ENCODE results near the gene ZC3H18.

Gene ZC3H18

GRCh38 chr16:88631384-88631783 is 61.2 kb downstream of the ZC3H18 start:
- no peak overlapping the region for H3K4me3 ChIP-seq (ENCODE audit: low read depth, low read length)
- no peak for DNase-seq (ENCODE audit: low read depth)
- TF ChIP-seq MYC (IDR thresholded peaks at IDR 0.05; ENCODE audit: low read depth, low read length) (no peak), CTCF (IDR thresholded peaks at IDR 0.05; ENCODE audit: low read depth, low read length) (no peak), POLR2A (IDR thresholded peaks at IDR 0.05; ENCODE audit: extremely low read depth, insufficient read length) (no peak)
- TF ChIP-seq, protein P1, sequence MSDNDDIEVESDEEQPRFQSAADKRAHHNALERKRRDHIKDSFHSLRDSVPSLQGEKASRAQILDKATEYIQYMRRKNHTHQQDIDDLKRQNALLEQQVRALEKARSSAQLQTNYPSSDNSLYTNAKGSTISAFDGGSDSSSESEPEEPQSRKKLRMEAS (IDR thresholded peaks at IDR 0.05; ENCODE audit: low read depth, low read length), result no peak

DNA sequence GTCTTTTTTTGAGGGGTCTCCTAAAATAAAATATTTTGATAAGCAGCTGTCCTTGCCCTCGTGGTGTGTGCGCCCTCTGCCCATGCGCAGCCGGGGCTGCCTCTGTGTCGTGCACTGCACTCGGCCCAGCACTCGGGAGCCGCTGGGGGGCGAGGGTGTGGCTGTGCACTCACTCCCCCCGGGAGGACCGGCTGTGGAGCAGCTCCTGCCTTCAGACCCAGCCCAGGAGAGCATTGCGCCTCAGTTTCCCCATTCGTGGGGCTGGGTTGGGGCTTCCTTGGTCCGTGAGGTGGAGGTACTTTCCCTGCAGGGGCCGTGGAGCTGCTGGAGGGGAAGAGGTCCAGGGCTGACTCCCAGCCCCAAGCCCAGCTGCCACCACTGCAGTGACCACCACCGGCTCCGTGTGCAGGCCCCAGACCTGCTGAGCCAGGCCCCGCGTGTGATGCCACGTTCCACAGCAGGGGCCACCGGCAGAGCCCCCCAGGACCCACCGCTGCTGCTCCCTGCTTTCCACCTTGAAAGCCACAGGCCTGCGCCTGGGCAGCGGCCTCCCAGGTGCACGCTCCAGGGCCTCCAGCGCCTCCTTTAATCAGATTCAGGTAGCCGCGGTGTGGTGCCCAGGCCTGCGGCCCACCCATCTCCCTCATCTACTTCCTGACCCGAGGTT is 61.9 kb downstream of the ZC3H18 start:
- no peak for DNase-seq (ENCODE audit: low read depth)
- TF ChIP-seq CTCF (IDR thresholded peaks at IDR 0.05; ENCODE audit: low read depth, low read length) (no peak), POLR2A (IDR thresholded peaks at IDR 0.05; ENCODE audit: extremely low read depth, insufficient read length) (no peak), MYC (IDR thresholded peaks at IDR 0.05; ENCODE audit: low read depth, low read length) (no peak)
- TF ChIP-seq, protein P1 (IDR thresholded peaks at IDR 0.05; ENCODE audit: low read depth, low read length), result no peak
- no peak overlapping the region for H3K4me3 ChIP-seq (ENCODE audit: low read depth, low read length)

DNA sequence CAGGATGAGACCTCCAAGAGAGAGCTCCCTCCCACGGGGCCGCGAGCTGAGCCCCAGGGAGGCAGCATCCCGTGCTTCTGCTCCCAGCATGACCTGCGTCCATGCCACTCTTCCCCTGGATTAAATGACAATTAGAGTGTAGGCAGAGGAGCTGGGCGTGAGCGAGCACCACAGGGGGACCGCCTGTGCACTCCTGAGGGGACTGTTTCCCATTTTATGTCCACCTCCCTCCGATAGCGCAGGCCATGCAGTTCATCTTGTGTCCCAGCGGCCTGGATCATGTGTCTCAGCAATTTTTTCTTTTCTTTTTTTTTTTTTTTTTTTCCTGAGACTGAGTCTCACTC is 62.4 kb downstream of the ZC3H18 start:
- no peak for DNase-seq (ENCODE audit: low read depth)
- no peak for TF ChIP-seq CTCF (IDR thresholded peaks at IDR 0.05; ENCODE audit: low read depth, low read length)
- no peak for TF ChIP-seq POLR2A (IDR thresholded peaks at IDR 0.05; ENCODE audit: extremely low read depth, insufficient read length)
- TF ChIP-seq, protein P1 (IDR thresholded peaks at IDR 0.05; ENCODE audit: low read depth, low read length), result no peak
- no peak for TF ChIP-seq MYC (IDR thresholded peaks at IDR 0.05; ENCODE audit: low read depth, low read length)
- H3K4me3 ChIP-seq (ENCODE audit: low read depth, low read length), result no peak overlapping the region

DNA sequence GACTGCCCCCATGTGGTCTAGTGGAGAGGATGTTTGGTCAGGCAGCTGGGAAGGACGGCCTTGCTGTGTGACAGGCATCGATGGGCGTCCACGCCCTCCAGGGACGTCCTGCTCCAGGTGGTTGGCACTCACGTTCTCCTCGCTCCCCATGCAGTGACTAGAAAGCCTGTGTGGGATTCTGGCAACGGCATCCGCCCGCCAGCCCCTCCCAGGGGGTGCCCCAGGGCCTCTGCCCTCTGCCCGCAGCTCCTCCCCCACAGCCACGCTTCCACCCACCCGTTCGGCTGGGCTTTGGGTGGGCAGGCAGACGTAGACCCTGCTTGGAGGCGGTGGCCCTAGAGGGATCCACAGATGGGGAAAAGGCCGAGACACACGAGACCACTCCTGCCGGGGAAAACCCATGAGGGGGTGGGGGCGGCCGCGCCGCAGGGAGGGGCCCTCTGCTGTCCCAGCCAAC is 63.5 kb downstream of the ZC3H18 start:
- DNase-seq (ENCODE audit: low read depth), result peak; percentile 92
- TF ChIP-seq MYC (IDR thresholded peaks at IDR 0.05; ENCODE audit: low read depth, low read length) (peak; percentile 60; the same call in 1 of the 2 replicates), CTCF (IDR thresholded peaks at IDR 0.05; ENCODE audit: low read depth, low read length) (peak; percentile 57), POLR2A (IDR thresholded peaks at IDR 0.05; ENCODE audit: extremely low read depth, insufficient read length) (no peak)
- TF ChIP-seq, protein P1 (IDR thresholded peaks at IDR 0.05; ENCODE audit: low read depth, low read length), result peak; percentile 78
- H3K4me3 ChIP-seq (ENCODE audit: low read depth, low read length), result peak overlapping the region; percentile 58

GRCh38 chr16:88634141-88634993 is 64.2 kb downstream of the ZC3H18 start:
- TF ChIP-seq, protein P1 (IDR thresholded peaks at IDR 0.05; ENCODE audit: low read depth, low read length), result no peak; the same call in none of the 2 replicates
- no peak for TF ChIP-seq MYC (IDR thresholded peaks at IDR 0.05; ENCODE audit: low read depth, low read length)
- no peak for TF ChIP-seq POLR2A (IDR thresholded peaks at IDR 0.05; ENCODE audit: extremely low read depth, insufficient read length)
- TF ChIP-seq CTCF (IDR thresholded peaks at IDR 0.05; ENCODE audit: low read depth, low read length), result no peak
- peak overlapping the region; percentile 58 for H3K4me3 ChIP-seq (ENCODE audit: low read depth, low read length)
- DNase-seq (ENCODE audit: low read depth), result peak; percentile 94

Measured in NB4 (cell line).